GM18526 (cell line): ENCODE measurements around the gene GATA6.

Source experiments
- POLR2A ChIP-seq: IDR thresholded peaks from 3 replicates; pipeline ENCODE4 v1.6.1; 2011; ENCODE audit not compliant: insufficient read length; ENCODE audit errors: extremely low read depth

GATA6 gene

GRCh38 chr18:22169011-22169888 is at the start of gene GATA6:
Gene GATA6 (plus strand): TSS chr18:22169589. CDS start chr18:22171145, 1,556 bp downstream.
- TF ChIP-seq POLR2A: no peak

- TF ChIP-seq POLR2A: no peak
Observed at GRCh38 chr18:22124970-22125369, 44.4 kb upstream of the GATA6 start.

- TF ChIP-seq POLR2A: no peak
Observed at GRCh38 chr18:22128954-22129353, 40.4 kb upstream of the GATA6 start.

GRCh38 chr18:22129778-22130177 is 39.6 kb upstream of the GATA6 start:
- no peak for TF ChIP-seq POLR2A

GRCh38 chr18:22132258-22132657 is 37.1 kb upstream of the GATA6 start:
- TF ChIP-seq POLR2A: no peak

GRCh38 chr18:22132763-22133162 is 36.6 kb upstream of the GATA6 start:
- no peak for TF ChIP-seq POLR2A

GRCh38 chr18:22136395-22136794 is 33.0 kb upstream of the GATA6 start:
- no peak for TF ChIP-seq POLR2A

GRCh38 chr18:22141211-22141610 is 28.2 kb upstream of the GATA6 start:
- no peak for TF ChIP-seq POLR2A

- TF ChIP-seq POLR2A: no peak
Observed at GRCh38 chr18:22143347-22144340, 25.7 kb upstream of the GATA6 start.

GRCh38 chr18:22145160-22145559 is 24.2 kb upstream of the GATA6 start:
- TF ChIP-seq POLR2A: no peak

- no peak for TF ChIP-seq POLR2A
Observed at GRCh38 chr18:22149710-22150109, 19.7 kb upstream of the GATA6 start.

- TF ChIP-seq POLR2A: no peak
Observed at GRCh38 chr18:22152093-22152492, 17.3 kb upstream of the GATA6 start.

- no peak for TF ChIP-seq POLR2A
Observed at GRCh38 chr18:22153428-22153827, 16.0 kb upstream of the GATA6 start.

GRCh38 chr18:22155584-22155983 is 13.8 kb upstream of the GATA6 start:
- TF ChIP-seq POLR2A: no peak

GRCh38 chr18:22159014-22159413 is 10.4 kb upstream of the GATA6 start:
- TF ChIP-seq POLR2A: no peak

- TF ChIP-seq POLR2A: no peak
Observed at GRCh38 chr18:22161090-22161489, 8.3 kb upstream of the GATA6 start.

- TF ChIP-seq POLR2A: no peak
Observed at GRCh38 chr18:22163416-22164161, 5.8 kb upstream of the GATA6 start.
